Activated T-cell treated with anti-CD3 and anti-CD28 coated beads, Interleukin-2, amount 50 U/mL, for 72 hours (primary cell): ENCODE data around the gene RNF169. TPM values are rescaled to one million over a fixed set of nuclear protein-coding genes. Genes with fewer than 3 reads are reported as not detected.

Experiments
- ATAC-seq, 2 donors: fragments of 150-1000 bp; cut with Tn5 transposase; replicated peaks in 1 of 2; 2 replicates each; pipeline ENCODE4 v1.10.0; 2021; ENCODE audit warnings: moderate library complexity in 2 of 2, mild to moderate bottlenecking in 1 of 2
- DNase-seq, 2 donors: peaks; one replicate each; pipeline ENCODE4 v3.0.0; 2021 to 2022; ENCODE audit warnings: mixed read lengths in 1 of 2
- H3K27ac Mint-ChIP-seq: one replicate; pipeline ENCODE4 v1.8.0; 2022; ENCODE audit warnings: mild to moderate bottlenecking, moderate library complexity, mixed read lengths
- H3K27me3 Mint-ChIP-seq: one replicate; pipeline ENCODE4 v1.8.0; 2022; ENCODE audit warnings: low read depth, mixed read lengths
- H3K36me3 Mint-ChIP-seq, 2 donors: one replicate each; pipeline ENCODE4 v1.8.0; 2022; ENCODE audit warnings: mixed read lengths in 2 of 2, mild to moderate bottlenecking in 1 of 2; ENCODE audit not compliant: insufficient read depth in 2 of 2
- H3K4me1 Mint-ChIP-seq: one replicate; pipeline ENCODE4 v1.8.0; 2022; ENCODE audit warnings: low read depth, mixed read lengths
- H3K4me3 Mint-ChIP-seq, 2 donors: one replicate each; pipeline ENCODE4 v1.8.0; 2022; ENCODE audit warnings: mild to moderate bottlenecking in 2 of 2, mixed read lengths in 2 of 2, moderate library complexity in 2 of 2
- H3K9me3 Mint-ChIP-seq, 2 donors: one replicate each; pipeline ENCODE4 v1.8.0; 2022; ENCODE audit warnings: mixed read lengths in 2 of 2
- total RNA-seq, 2 donors: library from RNA; stranded (reverse); gene quantifications; one replicate each; pipeline ENCODE4 v1.2.3, GENCODE V29; 2022

RNF169 gene
- 10 to 100 TPM; 18.5 to 20.5 TPM for total RNA-seq

GRCh38 chr11:74748211-74749126 is at the start of gene RNF169:
Gene RNF169, plus strand, starts transcription at chr11:74748849. Its CDS starts 32 bp downstream, at chr11:74748881.
- DNase-seq (peak; percentile 91 to 93), ATAC-seq (peak; percentile 96)
- H3K4me3 Mint-ChIP-seq = peak within 1 kb of the TSS; percentile 90 to 98
- peaks cover 46% of the 10 kb centered on the region for H3K4me1 Mint-ChIP-seq
- peaks cover 3% of the 10 kb centered on the region in 2 donors for H3K36me3 Mint-ChIP-seq
- H3K9me3 Mint-ChIP-seq = no peaks in the 10 kb centered on the region
- H3K27ac Mint-ChIP-seq = peak within 1 kb of the TSS; percentile 87
- no peaks in the 10 kb centered on the region for H3K27me3 Mint-ChIP-seq

- Mint-ChIP-seq H3K4me1 (no peaks in the 10 kb centered on the region), H3K36me3 (no peaks in the 10 kb centered on the region), H3K4me3 (no peak overlapping the region), H3K9me3 (no peaks in the 10 kb centered on the region), H3K27ac (no peak overlapping the region), H3K27me3 (peaks cover 9% of the 10 kb centered on the region)
- DNase-seq = no peak
- ATAC-seq = no peak
Measured at GRCh38 chr11:74699615-74700396, 48.8 kb upstream of the RNF169 start.

GRCh38 chr11:74701351-74701750 is 47.3 kb upstream of the RNF169 start:
- no peak for ATAC-seq
- H3K9me3 Mint-ChIP-seq = no peaks in the 10 kb centered on the region
- H3K4me3 Mint-ChIP-seq = no peak overlapping the region
- no peaks in the 10 kb centered on the region for H3K4me1 Mint-ChIP-seq
- peak; percentile 5 for DNase-seq
- no peaks in the 10 kb centered on the region for H3K36me3 Mint-ChIP-seq
- peaks cover 9% of the 10 kb centered on the region for H3K27me3 Mint-ChIP-seq
- H3K27ac Mint-ChIP-seq = no peak overlapping the region

GRCh38 chr11:74702383-74703007 is 46.2 kb upstream of the RNF169 start:
- peak; percentile 69 to 72 for ATAC-seq
- Mint-ChIP-seq H3K36me3 (no peaks in the 10 kb centered on the region), H3K27me3 (peaks cover 2% of the 10 kb centered on the region), H3K4me1 (no peaks in the 10 kb centered on the region), H3K4me3 (no peak overlapping the region), H3K9me3 (no peaks in the 10 kb centered on the region), H3K27ac (no peak overlapping the region)
- DNase-seq = peak; percentile 59 to 68

GRCh38 chr11:74703211-74703610 is 45.4 kb upstream of the RNF169 start:
- DNase-seq (no peak), ATAC-seq (no peak)
- Mint-ChIP-seq H3K27me3 (no peaks in the 10 kb centered on the region), H3K36me3 (no peaks in the 10 kb centered on the region), H3K27ac (no peak overlapping the region), H3K4me1 (no peaks in the 10 kb centered on the region), H3K9me3 (no peaks in the 10 kb centered on the region), H3K4me3 (no peak overlapping the region)

GRCh38 chr11:74707182-74707581 is 41.5 kb upstream of the RNF169 start:
- Mint-ChIP-seq H3K36me3 (no peaks in the 10 kb centered on the region), H3K4me3 (no peak overlapping the region), H3K27ac (no peak overlapping the region), H3K4me1 (no peaks in the 10 kb centered on the region), H3K27me3 (no peaks in the 10 kb centered on the region), H3K9me3 (no peaks in the 10 kb centered on the region)
- DNase-seq (no peak), ATAC-seq (no peak)

- DNase-seq (no peak), ATAC-seq (no peak)
- Mint-ChIP-seq H3K9me3 (no peaks in the 10 kb centered on the region), H3K27ac (no peak overlapping the region), H3K36me3 (no peaks in the 10 kb centered on the region), H3K27me3 (no peaks in the 10 kb centered on the region), H3K4me1 (no peaks in the 10 kb centered on the region), H3K4me3 (no peak overlapping the region)
Measured at GRCh38 chr11:74707602-74708510, 40.8 kb upstream of the RNF169 start.

GRCh38 chr11:74709175-74709574 is 39.5 kb upstream of the RNF169 start:
- no peaks in the 10 kb centered on the region for H3K36me3 Mint-ChIP-seq
- H3K9me3 Mint-ChIP-seq = no peaks in the 10 kb centered on the region
- ATAC-seq = no peak
- DNase-seq = no peak
- no peak overlapping the region for H3K4me3 Mint-ChIP-seq
- H3K4me1 Mint-ChIP-seq = peaks cover 5% of the 10 kb centered on the region
- no peak overlapping the region for H3K27ac Mint-ChIP-seq
- H3K27me3 Mint-ChIP-seq = no peaks in the 10 kb centered on the region

GRCh38 chr11:74710281-74710938 is 38.2 kb upstream of the RNF169 start:
- no peaks in the 10 kb centered on the region for H3K27me3 Mint-ChIP-seq
- no peak for DNase-seq
- no peaks in the 10 kb centered on the region for H3K9me3 Mint-ChIP-seq
- no peak overlapping the region for H3K4me3 Mint-ChIP-seq
- no peaks in the 10 kb centered on the region for H3K36me3 Mint-ChIP-seq
- ATAC-seq = no peak
- no peak overlapping the region for H3K27ac Mint-ChIP-seq
- H3K4me1 Mint-ChIP-seq = peaks cover 16% of the 10 kb centered on the region

- ATAC-seq (no peak), DNase-seq (no peak)
- Mint-ChIP-seq H3K27ac (no peak overlapping the region), H3K27me3 (no peaks in the 10 kb centered on the region), H3K9me3 (no peaks in the 10 kb centered on the region), H3K36me3 (no peaks in the 10 kb centered on the region), H3K4me3 (no peak overlapping the region), H3K4me1 (peaks cover 22% of the 10 kb centered on the region)
Measured at GRCh38 chr11:74713686-74714085, 35.0 kb upstream of the RNF169 start.

- ATAC-seq = peak; percentile 89 to 93
- Mint-ChIP-seq H3K4me3 (peak overlapping the region in 1 of 2 donors; percentile 29), H3K9me3 (no peaks in the 10 kb centered on the region), H3K27me3 (no peaks in the 10 kb centered on the region), H3K27ac (peak overlapping the region; percentile 52), H3K4me1 (peaks cover 22% of the 10 kb centered on the region), H3K36me3 (no peaks in the 10 kb centered on the region)
- peak; percentile 27 to 46 for DNase-seq
Measured at GRCh38 chr11:74714904-74715303, 33.7 kb upstream of the RNF169 start.
